ENCODE measurements around the gene ANKS4B. TPM values are rescaled to one million over a fixed set of nuclear protein-coding genes. Genes with fewer than 3 reads are reported as not detected.

ANKS4B gene
- total RNA-seq, 2 donors from 2014 or later, result 41.3 to 62.9 TPM

GRCh38 chr16:21262779-21263639 is 29.5 kb downstream of the ANKS4B start:
- H3K4me3 ChIP-seq, result no peak overlapping the region
- H3K4me1 ChIP-seq, result no peaks in the 10 kb centered on the region
- no peaks in the 10 kb centered on the region for H3K36me3 ChIP-seq
- no peak for DNase-seq
- H3K9ac ChIP-seq (ENCODE audit: low read depth in 2 of 2, low read length in 2 of 2), result peak overlapping the region in 1 of 2 donors; percentile 51
- peak overlapping the region; percentile 58 for H3K27ac ChIP-seq
- intact Hi-C loops (cut with DNase I), result no loop called here
- no peak for TF ChIP-seq CTCF (IDR thresholded peaks at IDR 0.05)
- H3K27me3 ChIP-seq, result no peaks in the 10 kb centered on the region
- no peaks in the 10 kb centered on the region for H3K9me3 ChIP-seq

GRCh38 chr16:21263640-21264570 is 30.4 kb downstream of the ANKS4B start:
- no peaks in the 10 kb centered on the region for H3K36me3 ChIP-seq
- peak overlapping the region in 1 of 2 donors; percentile 51 for H3K9ac ChIP-seq (ENCODE audit: low read depth in 2 of 2, low read length in 2 of 2)
- peak overlapping the region; percentile 58 for H3K27ac ChIP-seq
- TF ChIP-seq CTCF (IDR thresholded peaks at IDR 0.05), result no peak
- intact Hi-C loops (cut with DNase I), result no loop called here
- H3K9me3 ChIP-seq, result no peaks in the 10 kb centered on the region
- DNase-seq, result peak; percentile 72
- H3K4me3 ChIP-seq, result no peak overlapping the region
- H3K27me3 ChIP-seq, result no peaks in the 10 kb centered on the region
- no peaks in the 10 kb centered on the region for H3K4me1 ChIP-seq

- peak overlapping the region; percentile 58 for H3K27ac ChIP-seq
- intact Hi-C loops (cut with DNase I), result no loop called here
- H3K36me3 ChIP-seq, result no peaks in the 10 kb centered on the region
- no peaks in the 10 kb centered on the region for H3K4me1 ChIP-seq
- H3K4me3 ChIP-seq, result no peak overlapping the region
- TF ChIP-seq CTCF (IDR thresholded peaks at IDR 0.05), result no peak
- H3K27me3 ChIP-seq, result no peaks in the 10 kb centered on the region
- DNase-seq, result no peak
- H3K9ac ChIP-seq (ENCODE audit: low read depth in 2 of 2, low read length in 2 of 2), result peak overlapping the region in 1 of 2 donors; percentile 51
- no peaks in the 10 kb centered on the region for H3K9me3 ChIP-seq
Observed at GRCh38 chr16:21264571-21265036, 31.1 kb downstream of the ANKS4B start.

GRCh38 chr16:21265104-21265837 is 31.8 kb downstream of the ANKS4B start:
- intact Hi-C loops (cut with DNase I), result no loop called here
- Histone ChIP-seq H3K27ac (no peak overlapping the region), H3K9me3 (no peaks in the 10 kb centered on the region), H3K4me1 (no peaks in the 10 kb centered on the region), H3K36me3 (no peaks in the 10 kb centered on the region), H3K4me3 (no peak overlapping the region), H3K9ac (ENCODE audit: low read depth in 2 of 2, low read length in 2 of 2) (no peak overlapping the region), H3K27me3 (no peaks in the 10 kb centered on the region)
- TF ChIP-seq CTCF (IDR thresholded peaks at IDR 0.05), result no peak
- no peak for DNase-seq

DNA sequence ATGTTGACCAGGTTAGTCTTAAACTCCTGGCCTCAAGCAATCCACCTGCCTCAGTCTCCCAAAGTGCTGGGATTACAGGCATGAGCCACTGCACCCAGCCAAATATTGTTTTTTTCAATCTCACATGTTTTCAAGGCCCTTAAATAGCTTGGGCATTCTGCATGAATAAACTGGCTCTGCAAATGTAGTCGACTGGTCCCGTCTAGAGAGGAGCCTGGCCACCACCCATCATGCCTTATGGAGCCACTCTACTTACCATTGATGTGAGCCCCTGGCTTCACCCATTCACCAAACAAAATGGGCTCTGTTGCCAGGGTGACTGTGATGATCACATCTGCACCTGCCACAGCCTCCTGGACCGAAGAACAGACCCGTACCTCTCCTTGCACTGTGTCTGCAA is 33.8 kb downstream of the ANKS4B start:
- Histone ChIP-seq H3K9me3 (no peaks in the 10 kb centered on the region), H3K36me3 (no peaks in the 10 kb centered on the region), H3K4me1 (no peaks in the 10 kb centered on the region), H3K27ac (no peak overlapping the region), H3K27me3 (no peaks in the 10 kb centered on the region), H3K9ac (ENCODE audit: low read depth in 2 of 2, low read length in 2 of 2) (no peak overlapping the region), H3K4me3 (no peak overlapping the region)
- TF ChIP-seq CTCF (IDR thresholded peaks at IDR 0.05), result no peak
- intact Hi-C loops (cut with DNase I), result no loop called here
- DNase-seq, result peak; percentile 9
